DOHH2 (cell line): Measurements from ENCODE around the gene COL13A1.

Source experiments
- H3F3A ChIP-seq: fragments of 200-600 bp; sonication (generic), shearing (Covaris generic); 2 replicates; pipeline ENCODE4 v1.6.0; 2016; ENCODE audit warnings: antibody characterized with exemption, mild to moderate bottlenecking; ENCODE audit not compliant: control insufficient read depth, insufficient read depth
- H3K27ac ChIP-seq: fragments of 200-600 bp; sonication (generic); 2 replicates; pipeline ENCODE4 v1.5.1; 2014; ENCODE audit warnings: low read depth, mild to moderate bottlenecking, low read length, moderate library complexity
- H3K27me3 ChIP-seq: fragments of 200-600 bp; sonication (generic); 2 replicates; pipeline ENCODE4 v1.6.1; 2014; ENCODE audit warnings: mild to moderate bottlenecking, low read length, mixed read lengths; ENCODE audit not compliant: control insufficient read depth
- H3K36me3 ChIP-seq: fragments of 200-600 bp; sonication (generic); 2 replicates; pipeline ENCODE4 v1.6.1; 2014; ENCODE audit warnings: mild to moderate bottlenecking, low read length, moderate library complexity, mixed read lengths; ENCODE audit not compliant: control insufficient read depth
- H3K4me1 ChIP-seq: fragments of 200-600 bp; sonication (generic); 2 replicates; pipeline ENCODE4 v1.6.1; 2014; ENCODE audit warnings: mild to moderate bottlenecking, low read length, mixed read lengths; ENCODE audit not compliant: control insufficient read depth
- H3K4me2 ChIP-seq: fragments of 200-600 bp; sonication (generic); 2 replicates; pipeline ENCODE4 v1.6.0; 2014; ENCODE audit warnings: mild to moderate bottlenecking, low read length, moderate library complexity
- H3K4me3 ChIP-seq: fragments of 200-600 bp; sonication (generic); 2 replicates; pipeline ENCODE4 v1.5.1; 2014; ENCODE audit warnings: mild to moderate bottlenecking, low read length, mixed read lengths
- H3K79me2 ChIP-seq: fragments of 200-600 bp; sonication (generic); 2 replicates; pipeline ENCODE4 v1.6.1; 2014; ENCODE audit warnings: mild to moderate bottlenecking, low read length, mixed read lengths; ENCODE audit not compliant: control insufficient read depth
- H3K9me2 ChIP-seq: fragments of 200-600 bp; sonication (generic); replicated peaks from 2 replicates; pipeline ENCODE4 v1.6.1; 2014; ENCODE audit warnings: mild to moderate bottlenecking, low read length, mixed read lengths; ENCODE audit not compliant: control insufficient read depth
- H3K9me3 ChIP-seq: fragments of 200-600 bp; sonication (generic); 2 replicates; pipeline ENCODE4 v1.6.1; 2014; ENCODE audit warnings: antibody characterized with exemption, low read length, mixed read lengths; ENCODE audit not compliant: control insufficient read depth, insufficient read depth
- H4K20me1 ChIP-seq: fragments of 200-600 bp; sonication (generic); 2 replicates; pipeline ENCODE4 v1.6.0; 2014; ENCODE audit warnings: low read depth, mild to moderate bottlenecking, antibody characterized with exemption, low read length, moderate library complexity; ENCODE audit not compliant: control insufficient read depth, insufficient read depth
- CTCF ChIP-seq: fragments of 200-600 bp; sonication (generic); IDR thresholded peaks from one replicate; pipeline ENCODE4 v1.5.1; 2014; ENCODE audit warnings: antibody characterized with exemption, mild to moderate bottlenecking, low read depth, low read length; ENCODE audit not compliant: poor library complexity, severe bottlenecking
- EZH2phosphoT487 ChIP-seq: fragments of 200-600 bp; sonication (generic); IDR thresholded peaks from 2 replicates; pipeline ENCODE4 v1.6.1; 2017; ENCODE audit warnings: borderline replicate concordance, mild to moderate bottlenecking, antibody characterized with exemption, low read length, moderate library complexity, mixed read lengths

The COL13A1 gene

GRCh38 chr10:69759641-69760040 lies 42.1 kb upstream of the COL13A1 start:
- H3F3A ChIP-seq = no peaks in the 10 kb centered on the region
- no peaks in the 10 kb centered on the region for H3K9me2 ChIP-seq
- no peaks in the 10 kb centered on the region for H3K4me1 ChIP-seq
- peaks cover 4% of the 10 kb centered on the region; the same call in 1 of the 2 replicates for H3K27me3 ChIP-seq
- no peaks in the 10 kb centered on the region for H3K9me3 ChIP-seq
- no peak overlapping the region for H3K27ac ChIP-seq
- H3K36me3 ChIP-seq = no peaks in the 10 kb centered on the region
- H3K4me3 ChIP-seq = no peak overlapping the region
- H3K79me2 ChIP-seq = no peaks in the 10 kb centered on the region
- TF ChIP-seq EZH2phosphoT487 (no peak), CTCF (no peak)
- no peak overlapping the region for H3K4me2 ChIP-seq
- H4K20me1 ChIP-seq = no peaks in the 10 kb centered on the region

- Histone ChIP-seq H3K4me2 (no peak overlapping the region), H3K79me2 (no peaks in the 10 kb centered on the region), H3K9me2 (no peaks in the 10 kb centered on the region), H3K27ac (no peak overlapping the region), H4K20me1 (no peaks in the 10 kb centered on the region), H3K4me3 (no peak overlapping the region), H3K36me3 (no peaks in the 10 kb centered on the region), H3K9me3 (no peaks in the 10 kb centered on the region), H3K4me1 (no peaks in the 10 kb centered on the region), H3F3A (no peaks in the 10 kb centered on the region), H3K27me3 (peaks cover 1% of the 10 kb centered on the region; the same call in 1 of the 2 replicates)
- TF ChIP-seq EZH2phosphoT487 = no peak
- no peak for TF ChIP-seq CTCF
Observed at GRCh38 chr10:69760072-69760471, 41.6 kb upstream of the COL13A1 start.

GRCh38 chr10:69761320-69761719 lies 40.4 kb upstream of the COL13A1 start:
- TF ChIP-seq EZH2phosphoT487 = no peak
- TF ChIP-seq CTCF = no peak
- H3F3A ChIP-seq = no peaks in the 10 kb centered on the region
- H3K79me2 ChIP-seq = no peaks in the 10 kb centered on the region
- no peak overlapping the region for H3K27ac ChIP-seq
- no peaks in the 10 kb centered on the region for H3K4me1 ChIP-seq
- no peaks in the 10 kb centered on the region for H3K9me2 ChIP-seq
- no peak overlapping the region for H3K4me3 ChIP-seq
- H3K9me3 ChIP-seq = no peaks in the 10 kb centered on the region
- no peaks in the 10 kb centered on the region for H3K27me3 ChIP-seq
- H4K20me1 ChIP-seq = no peaks in the 10 kb centered on the region
- no peak overlapping the region for H3K4me2 ChIP-seq
- no peaks in the 10 kb centered on the region for H3K36me3 ChIP-seq
